ENCODE data around the gene NTM.

NTM gene

GRCh38 chr11:132202621-132203020, 832.2 kb downstream of the NTM start:
- Histone ChIP-seq H3K27me3 (ENCODE audit: control insufficient read depth in 2 of 2, insufficient read depth in 2 of 2, low read length in 2 of 2) (no peaks in the 10 kb centered on the region), H3K9ac (ENCODE audit: low read depth in 1 of 2, low read length in 2 of 2) (no peak overlapping the region)

GRCh38 chr11:132205006-132205405, 834.6 kb downstream of the NTM start:
- H3K4me3 ChIP-seq (ENCODE audit: low read length in 2 of 2): no peak overlapping the region
- no peaks in the 10 kb centered on the region for H3K27me3 ChIP-seq (ENCODE audit: control insufficient read depth in 2 of 2, insufficient read depth in 2 of 2, low read length in 2 of 2)
- H3K9me3 ChIP-seq (ENCODE audit: control insufficient read depth in 2 of 2, low read length in 2 of 2): peaks cover 0 to 9% of the 10 kb centered on the region in 2 donors
- no peak overlapping the region for H3K27ac ChIP-seq (ENCODE audit: low read depth in 2 of 2, low read length in 2 of 2)
- no peaks in the 10 kb centered on the region for H3K4me1 ChIP-seq (ENCODE audit: control insufficient read depth in 2 of 2, insufficient read depth in 2 of 2, low read length in 2 of 2)
- no peak overlapping the region for H3K9ac ChIP-seq (ENCODE audit: low read depth in 1 of 2, low read length in 2 of 2)
- H3K36me3 ChIP-seq (ENCODE audit: control insufficient read depth in 2 of 2, insufficient read depth in 2 of 2, low read length in 2 of 2): no peaks in the 10 kb centered on the region

More at GRCh38 chr11:132202621-132203020, 832.2 kb downstream of the NTM start:
- H3K9me3 ChIP-seq (ENCODE audit: control insufficient read depth in 2 of 2, low read length in 2 of 2): peaks cover 0 to 9% of the 10 kb centered on the region in 2 donors
- H3K36me3 ChIP-seq (ENCODE audit: control insufficient read depth in 2 of 2, insufficient read depth in 2 of 2, low read length in 2 of 2): no peaks in the 10 kb centered on the region
- no peak overlapping the region for H3K27ac ChIP-seq (ENCODE audit: low read depth in 2 of 2, low read length in 2 of 2)
- no peaks in the 10 kb centered on the region for H3K4me1 ChIP-seq (ENCODE audit: control insufficient read depth in 2 of 2, insufficient read depth in 2 of 2, low read length in 2 of 2)
- no peak overlapping the region for H3K4me3 ChIP-seq (ENCODE audit: low read length in 2 of 2)

GRCh38 chr11:132205496-132205895, 835.1 kb downstream of the NTM start:
- Histone ChIP-seq H3K4me3 (ENCODE audit: low read length in 2 of 2) (no peak overlapping the region), H3K9me3 (ENCODE audit: control insufficient read depth in 2 of 2, low read length in 2 of 2) (peaks cover 0 to 9% of the 10 kb centered on the region in 2 donors), H3K27ac (ENCODE audit: low read depth in 2 of 2, low read length in 2 of 2) (no peak overlapping the region), H3K27me3 (ENCODE audit: control insufficient read depth in 2 of 2, insufficient read depth in 2 of 2, low read length in 2 of 2) (no peaks in the 10 kb centered on the region), H3K9ac (ENCODE audit: low read depth in 1 of 2, low read length in 2 of 2) (no peak overlapping the region), H3K36me3 (ENCODE audit: control insufficient read depth in 2 of 2, insufficient read depth in 2 of 2, low read length in 2 of 2) (no peaks in the 10 kb centered on the region), H3K4me1 (ENCODE audit: control insufficient read depth in 2 of 2, insufficient read depth in 2 of 2, low read length in 2 of 2) (no peaks in the 10 kb centered on the region)

- no peaks in the 10 kb centered on the region for H3K27me3 ChIP-seq (ENCODE audit: control insufficient read depth in 2 of 2, insufficient read depth in 2 of 2, low read length in 2 of 2)
- H3K4me3 ChIP-seq (ENCODE audit: low read length in 2 of 2): no peak overlapping the region
- no peaks in the 10 kb centered on the region for H3K36me3 ChIP-seq (ENCODE audit: control insufficient read depth in 2 of 2, insufficient read depth in 2 of 2, low read length in 2 of 2)
- no peaks in the 10 kb centered on the region for H3K4me1 ChIP-seq (ENCODE audit: control insufficient read depth in 2 of 2, insufficient read depth in 2 of 2, low read length in 2 of 2)
- H3K27ac ChIP-seq (ENCODE audit: low read depth in 2 of 2, low read length in 2 of 2): no peak overlapping the region
- peaks cover 0 to 6% of the 10 kb centered on the region in 2 donors for H3K9me3 ChIP-seq (ENCODE audit: control insufficient read depth in 2 of 2, low read length in 2 of 2)
- H3K9ac ChIP-seq (ENCODE audit: low read depth in 1 of 2, low read length in 2 of 2): no peak overlapping the region
Observed at GRCh38 chr11:132206993-132207392, 836.6 kb downstream of the NTM start.

GRCh38 chr11:132208477-132209055, 838.2 kb downstream of the NTM start:
- H3K4me3 ChIP-seq (ENCODE audit: low read length in 2 of 2): no peak overlapping the region
- no peak overlapping the region for H3K9ac ChIP-seq (ENCODE audit: low read depth in 1 of 2, low read length in 2 of 2)
- H3K27me3 ChIP-seq (ENCODE audit: control insufficient read depth in 2 of 2, insufficient read depth in 2 of 2, low read length in 2 of 2): no peaks in the 10 kb centered on the region
- peaks cover 2 to 5% of the 10 kb centered on the region in 2 donors for H3K9me3 ChIP-seq (ENCODE audit: control insufficient read depth in 2 of 2, low read length in 2 of 2)
- no peaks in the 10 kb centered on the region for H3K36me3 ChIP-seq (ENCODE audit: control insufficient read depth in 2 of 2, insufficient read depth in 2 of 2, low read length in 2 of 2)
- H3K4me1 ChIP-seq (ENCODE audit: control insufficient read depth in 2 of 2, insufficient read depth in 2 of 2, low read length in 2 of 2): no peaks in the 10 kb centered on the region
- no peak overlapping the region for H3K27ac ChIP-seq (ENCODE audit: low read depth in 2 of 2, low read length in 2 of 2)

- Histone ChIP-seq H3K27me3 (ENCODE audit: control insufficient read depth in 2 of 2, insufficient read depth in 2 of 2, low read length in 2 of 2) (no peaks in the 10 kb centered on the region), H3K4me3 (ENCODE audit: low read length in 2 of 2) (no peak overlapping the region), H3K36me3 (ENCODE audit: control insufficient read depth in 2 of 2, insufficient read depth in 2 of 2, low read length in 2 of 2) (no peaks in the 10 kb centered on the region), H3K4me1 (ENCODE audit: control insufficient read depth in 2 of 2, insufficient read depth in 2 of 2, low read length in 2 of 2) (no peaks in the 10 kb centered on the region), H3K9me3 (ENCODE audit: control insufficient read depth in 2 of 2, low read length in 2 of 2) (peaks cover 0 to 5% of the 10 kb centered on the region in 2 donors), H3K27ac (ENCODE audit: low read depth in 2 of 2, low read length in 2 of 2) (no peak overlapping the region), H3K9ac (ENCODE audit: low read depth in 1 of 2, low read length in 2 of 2) (no peak overlapping the region)
Observed at GRCh38 chr11:132211479-132211878, 841.1 kb downstream of the NTM start.

- H3K36me3 ChIP-seq (ENCODE audit: control insufficient read depth in 2 of 2, insufficient read depth in 2 of 2, low read length in 2 of 2): no peaks in the 10 kb centered on the region
- no peaks in the 10 kb centered on the region for H3K4me1 ChIP-seq (ENCODE audit: control insufficient read depth in 2 of 2, insufficient read depth in 2 of 2, low read length in 2 of 2)
- H3K9ac ChIP-seq (ENCODE audit: low read depth in 1 of 2, low read length in 2 of 2): no peak overlapping the region
- peaks cover 0 to 4% of the 10 kb centered on the region in 2 donors for H3K9me3 ChIP-seq (ENCODE audit: control insufficient read depth in 2 of 2, low read length in 2 of 2)
- H3K27ac ChIP-seq (ENCODE audit: low read depth in 2 of 2, low read length in 2 of 2): no peak overlapping the region
- H3K27me3 ChIP-seq (ENCODE audit: control insufficient read depth in 2 of 2, insufficient read depth in 2 of 2, low read length in 2 of 2): no peaks in the 10 kb centered on the region
- no peak overlapping the region for H3K4me3 ChIP-seq (ENCODE audit: low read length in 2 of 2)
Observed at GRCh38 chr11:132217856-132218255, 847.4 kb downstream of the NTM start.

GRCh38 chr11:132220474-132220873, 850.1 kb downstream of the NTM start:
- Histone ChIP-seq H3K4me1 (ENCODE audit: control insufficient read depth in 2 of 2, insufficient read depth in 2 of 2, low read length in 2 of 2) (no peaks in the 10 kb centered on the region), H3K36me3 (ENCODE audit: control insufficient read depth in 2 of 2, insufficient read depth in 2 of 2, low read length in 2 of 2) (no peaks in the 10 kb centered on the region), H3K9ac (ENCODE audit: low read depth in 1 of 2, low read length in 2 of 2) (no peak overlapping the region), H3K27ac (ENCODE audit: low read depth in 2 of 2, low read length in 2 of 2) (no peak overlapping the region), H3K9me3 (ENCODE audit: control insufficient read depth in 2 of 2, low read length in 2 of 2) (peaks cover 3 to 7% of the 10 kb centered on the region in 2 donors), H3K27me3 (ENCODE audit: control insufficient read depth in 2 of 2, insufficient read depth in 2 of 2, low read length in 2 of 2) (no peaks in the 10 kb centered on the region), H3K4me3 (ENCODE audit: low read length in 2 of 2) (no peak overlapping the region)

- H3K9ac ChIP-seq (ENCODE audit: low read depth in 1 of 2, low read length in 2 of 2): no peak overlapping the region
- H3K4me3 ChIP-seq (ENCODE audit: low read length in 2 of 2): no peak overlapping the region
- H3K27ac ChIP-seq (ENCODE audit: low read depth in 2 of 2, low read length in 2 of 2): no peak overlapping the region
- H3K27me3 ChIP-seq (ENCODE audit: control insufficient read depth in 2 of 2, insufficient read depth in 2 of 2, low read length in 2 of 2): no peaks in the 10 kb centered on the region
- no peaks in the 10 kb centered on the region for H3K4me1 ChIP-seq (ENCODE audit: control insufficient read depth in 2 of 2, insufficient read depth in 2 of 2, low read length in 2 of 2)
- H3K36me3 ChIP-seq (ENCODE audit: control insufficient read depth in 2 of 2, insufficient read depth in 2 of 2, low read length in 2 of 2): no peaks in the 10 kb centered on the region
- peaks cover 3 to 7% of the 10 kb centered on the region in 2 donors for H3K9me3 ChIP-seq (ENCODE audit: control insufficient read depth in 2 of 2, low read length in 2 of 2)
Observed at GRCh38 chr11:132222345-132222744, 851.9 kb downstream of the NTM start.

- no peak overlapping the region for H3K9ac ChIP-seq (ENCODE audit: low read depth in 1 of 2, low read length in 2 of 2)
- H3K4me1 ChIP-seq (ENCODE audit: control insufficient read depth in 2 of 2, insufficient read depth in 2 of 2, low read length in 2 of 2): no peaks in the 10 kb centered on the region
- no peak overlapping the region for H3K4me3 ChIP-seq (ENCODE audit: low read length in 2 of 2)
- H3K27ac ChIP-seq (ENCODE audit: low read depth in 2 of 2, low read length in 2 of 2): no peak overlapping the region
- no peaks in the 10 kb centered on the region for H3K27me3 ChIP-seq (ENCODE audit: control insufficient read depth in 2 of 2, insufficient read depth in 2 of 2, low read length in 2 of 2)
- H3K9me3 ChIP-seq (ENCODE audit: control insufficient read depth in 2 of 2, low read length in 2 of 2): peaks cover 3 to 7% of the 10 kb centered on the region in 2 donors
- H3K36me3 ChIP-seq (ENCODE audit: control insufficient read depth in 2 of 2, insufficient read depth in 2 of 2, low read length in 2 of 2): no peaks in the 10 kb centered on the region
Observed at GRCh38 chr11:132226522-132226921, 856.1 kb downstream of the NTM start.

Measured in mucosa of rectum (tissue), 2 donors.